GM19025 (cell line): ENCODE results near the gene FMN2.
"Not testable (repeated sequence)": the region's sequence is repeated elsewhere in the genome, so short reads cannot be mapped to it uniquely, and the experiment has no call there.

ENCODE experiments used
- ATAC-seq: cut with Tn5 transposase; IDR thresholded peaks from one replicate; pipeline ENCODE4 v1.9.1; 2021; ENCODE audit warnings: mild to moderate bottlenecking, low read depth, moderate library complexity; ENCODE audit not compliant: unreplicated experiment

FMN2 gene

DNA sequence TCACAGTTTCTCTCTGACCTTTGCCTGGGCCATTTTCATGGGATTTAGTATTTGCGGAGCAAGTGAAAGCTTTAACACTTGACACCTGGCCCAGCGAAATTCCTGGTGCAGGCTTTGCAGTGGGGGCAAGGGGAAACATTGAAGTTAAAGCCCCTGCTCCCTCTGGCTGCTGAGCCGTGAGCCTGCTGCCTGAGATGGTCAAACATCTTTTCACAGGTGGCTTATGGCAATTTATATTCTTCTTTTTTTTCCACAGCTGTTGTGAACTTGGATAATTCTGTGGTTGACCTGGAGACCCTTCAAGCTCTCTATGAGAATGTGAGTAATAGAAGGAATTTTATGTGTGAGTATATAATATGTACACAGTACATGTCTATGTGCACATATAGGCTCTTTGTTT, 202.9 kb downstream of the FMN2 start:
- no peak for ATAC-seq

DNA sequence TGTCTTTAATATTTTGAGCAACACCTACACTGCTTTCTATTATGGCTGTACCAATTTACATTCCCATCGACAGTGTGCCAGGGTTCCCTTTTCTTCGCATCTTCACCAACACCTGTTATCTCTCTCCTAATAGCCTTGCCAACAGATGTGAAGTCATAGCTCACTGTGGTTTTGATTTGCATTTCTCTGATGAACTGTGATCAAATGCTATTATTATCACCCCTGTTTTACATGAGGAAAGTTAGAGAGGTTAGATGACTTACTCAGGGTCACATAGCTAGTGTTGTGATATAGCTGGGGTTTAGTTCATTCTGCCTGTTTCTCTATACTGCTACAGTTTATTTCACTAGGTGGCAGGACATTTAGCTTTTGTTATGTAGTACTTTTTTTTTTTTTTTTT, 204.1 kb downstream of the FMN2 start:
- no peak for ATAC-seq

DNA sequence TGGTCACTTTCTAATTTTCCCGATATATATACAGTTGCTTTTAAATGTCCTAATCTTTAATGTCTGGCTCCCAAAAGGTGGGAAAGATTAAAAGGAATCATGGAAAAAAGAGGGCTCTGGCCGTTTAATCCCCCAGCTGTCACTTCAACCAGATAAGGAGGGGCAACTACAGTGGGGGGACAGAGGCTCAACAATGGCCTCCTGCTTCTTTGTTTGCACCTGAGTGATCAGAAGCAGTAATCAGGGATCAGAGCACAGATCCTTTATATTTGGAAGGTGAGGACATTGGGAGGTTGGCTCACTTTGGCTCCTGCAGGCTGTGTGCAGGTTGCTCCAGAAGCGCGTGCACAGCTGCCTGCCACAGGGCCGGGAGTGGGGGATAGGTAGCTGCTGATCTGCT, 212.8 kb downstream of the FMN2 start:
- ATAC-seq: no peak

DNA sequence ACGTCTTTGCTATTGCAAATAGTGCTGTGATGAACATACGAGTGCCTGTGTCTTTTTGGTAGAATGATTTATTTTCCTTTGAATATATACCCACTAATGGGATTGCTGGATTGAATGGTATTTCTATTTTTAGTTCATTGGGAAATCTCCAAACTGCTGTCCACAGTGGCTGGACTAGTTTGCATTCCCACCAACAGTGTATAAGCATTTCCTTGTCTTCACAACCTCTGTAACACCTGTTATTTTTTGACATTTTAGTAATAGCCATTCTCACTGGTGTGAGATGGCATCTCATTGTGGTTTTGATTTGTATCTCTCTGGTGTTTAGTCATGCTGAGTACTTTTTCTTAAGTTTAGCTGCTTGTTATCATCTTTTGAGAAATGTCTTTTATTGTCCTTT, 215.0 kb downstream of the FMN2 start:
- ATAC-seq: no peak

DNA sequence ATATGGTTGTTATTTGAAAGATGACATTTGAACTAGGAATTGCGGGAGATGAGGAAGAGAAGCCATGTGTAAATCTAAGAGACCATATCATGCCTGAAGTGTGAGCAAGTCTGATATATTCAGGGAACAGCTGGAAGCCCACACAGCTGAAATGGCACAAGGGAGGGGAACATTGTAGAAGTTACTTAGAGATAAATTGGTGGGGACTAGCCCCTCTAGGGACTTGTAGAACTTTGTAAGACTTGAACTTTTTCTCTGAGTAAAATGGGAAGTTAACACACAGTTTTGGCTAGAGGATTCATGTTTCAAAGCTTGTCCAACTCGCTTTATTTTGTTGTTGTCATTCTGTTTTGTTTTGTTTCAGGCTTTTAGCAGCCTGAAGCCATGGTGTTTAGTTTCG, 216.4 kb downstream of the FMN2 start:
- no peak for ATAC-seq

DNA sequence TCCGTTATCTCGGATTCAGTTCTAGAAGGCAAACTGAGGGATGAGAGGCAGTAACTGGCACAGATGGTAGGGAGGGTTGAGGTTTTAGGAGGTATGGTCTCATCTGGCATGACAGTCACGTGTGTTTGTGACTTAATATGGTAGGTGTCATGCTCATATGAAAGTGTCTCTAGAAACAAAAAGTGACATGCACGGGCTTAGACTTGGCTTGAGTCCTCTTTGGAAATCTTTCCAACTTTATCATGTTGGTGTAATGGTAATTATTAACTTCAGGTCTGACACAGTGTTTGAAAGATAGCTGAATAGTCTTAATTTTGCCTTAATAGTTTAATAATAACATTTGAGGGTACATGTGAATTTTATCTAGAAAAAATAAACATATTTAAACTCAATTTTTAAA, 218.1 kb downstream of the FMN2 start:
- ATAC-seq: no peak

DNA sequence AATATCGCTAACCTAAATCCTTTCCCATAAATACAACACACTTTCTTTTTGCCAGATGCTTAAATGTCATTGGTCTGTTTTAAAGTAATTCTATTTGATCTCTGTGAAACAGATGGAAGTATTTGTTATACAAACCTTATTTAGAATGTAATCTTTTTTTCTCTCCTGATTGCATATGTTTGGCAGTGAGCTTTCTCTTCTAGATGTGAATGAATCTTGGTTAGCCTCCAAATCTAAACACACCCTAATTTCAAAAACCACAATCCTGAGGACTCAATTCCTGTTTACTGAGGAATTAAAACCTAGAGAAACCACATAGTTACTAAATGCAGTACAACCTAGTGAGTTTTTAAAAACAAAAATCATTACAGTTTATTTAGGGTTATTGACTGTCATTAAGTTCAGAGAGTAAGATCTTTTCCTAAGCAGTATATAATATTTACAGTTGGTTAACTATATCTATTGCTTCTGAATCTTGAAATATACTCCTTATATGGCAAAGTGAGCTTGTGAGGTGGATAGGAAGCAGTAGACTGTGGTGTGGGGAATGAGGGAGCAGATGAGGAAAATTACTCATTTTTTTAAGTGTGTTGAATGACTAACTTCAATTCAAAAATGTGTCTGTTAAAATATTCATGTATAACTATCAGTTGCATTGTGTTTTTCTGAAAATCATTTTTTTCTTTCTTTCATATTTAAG, 218.7 kb downstream of the FMN2 start:
- ATAC-seq: no peak

DNA sequence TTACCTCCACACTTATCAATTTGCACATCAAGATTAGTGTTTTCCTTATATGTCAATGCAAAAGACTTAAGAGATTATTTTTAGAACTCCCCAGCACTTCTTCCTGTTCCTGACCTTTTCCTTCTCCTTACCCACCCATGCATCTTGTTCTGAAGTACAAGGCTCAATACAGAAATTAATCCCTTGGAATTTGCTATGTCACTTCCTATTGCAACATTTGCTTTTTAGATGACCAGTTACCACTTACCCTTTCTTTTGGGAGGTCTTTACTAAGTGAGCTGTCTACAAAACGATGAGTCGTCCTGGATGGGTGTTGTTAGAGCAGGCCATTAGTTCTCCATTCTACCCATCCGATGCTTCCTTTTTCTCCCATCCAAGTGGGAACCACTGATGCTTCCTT, 221.2 kb downstream of the FMN2 start:
- ATAC-seq: no peak

DNA sequence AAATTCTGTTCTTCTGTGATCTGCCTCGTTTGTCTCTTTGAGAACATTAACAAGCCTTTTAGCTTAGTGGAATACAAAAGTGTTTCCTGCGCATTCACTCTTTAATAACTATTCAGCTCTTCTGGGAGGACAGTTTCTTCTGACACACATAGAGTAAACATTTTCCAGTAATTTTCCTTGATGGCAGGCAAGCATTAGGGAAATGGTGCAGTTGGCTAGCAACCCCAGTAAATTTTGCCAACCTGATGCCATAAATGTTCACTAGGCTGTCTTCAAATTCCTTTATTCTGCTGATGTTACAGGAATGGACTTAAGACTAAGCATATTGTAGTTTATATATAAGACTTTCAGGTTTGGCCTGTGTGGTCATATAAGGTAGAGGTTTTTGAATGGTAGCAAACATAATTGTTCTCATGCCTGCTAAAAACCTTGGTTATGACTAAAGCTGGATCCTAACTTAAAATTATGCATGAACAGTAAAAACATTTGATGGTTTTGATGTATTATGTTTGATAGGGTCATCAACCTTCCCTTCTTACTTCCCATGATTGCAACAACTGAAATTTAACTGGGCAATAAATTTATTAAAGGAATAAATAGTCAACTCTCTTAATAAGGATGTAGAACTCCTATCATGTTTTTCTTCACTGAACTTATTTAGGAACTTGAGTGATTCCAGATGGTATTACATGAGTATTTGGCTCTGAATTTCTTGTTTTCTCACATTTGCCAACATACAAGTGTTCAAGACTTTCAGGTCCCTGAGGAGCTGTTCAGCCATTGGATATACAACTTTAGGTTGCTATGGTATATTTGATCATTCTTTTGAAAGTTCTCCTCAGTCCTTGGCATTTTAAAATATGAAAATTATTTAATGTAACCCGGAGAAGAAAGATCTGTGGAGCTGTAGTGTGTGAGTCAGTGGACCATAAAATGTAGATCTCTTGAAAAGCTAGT, 223.4 kb downstream of the FMN2 start:
- ATAC-seq: no peak

DNA sequence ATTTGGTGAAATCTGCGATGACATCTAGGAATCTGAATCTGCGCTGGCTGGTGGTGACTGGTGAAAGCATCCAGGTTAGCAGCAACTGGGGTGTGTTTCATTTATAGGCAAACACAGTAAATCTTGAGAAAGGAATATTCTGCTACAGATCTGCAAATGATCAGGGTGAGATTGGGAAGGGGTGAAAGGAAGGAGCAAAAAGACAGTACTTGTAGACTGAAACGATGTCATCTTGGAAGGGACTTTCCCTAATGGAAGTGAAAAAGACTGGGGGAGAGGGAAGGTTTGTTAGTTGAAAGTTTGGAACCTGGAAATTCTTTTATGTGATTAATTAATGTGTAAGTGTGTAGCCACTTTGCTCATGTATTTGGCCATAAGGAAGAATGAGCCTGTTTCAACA, 228.3 kb downstream of the FMN2 start:
- no peak for ATAC-seq

DNA sequence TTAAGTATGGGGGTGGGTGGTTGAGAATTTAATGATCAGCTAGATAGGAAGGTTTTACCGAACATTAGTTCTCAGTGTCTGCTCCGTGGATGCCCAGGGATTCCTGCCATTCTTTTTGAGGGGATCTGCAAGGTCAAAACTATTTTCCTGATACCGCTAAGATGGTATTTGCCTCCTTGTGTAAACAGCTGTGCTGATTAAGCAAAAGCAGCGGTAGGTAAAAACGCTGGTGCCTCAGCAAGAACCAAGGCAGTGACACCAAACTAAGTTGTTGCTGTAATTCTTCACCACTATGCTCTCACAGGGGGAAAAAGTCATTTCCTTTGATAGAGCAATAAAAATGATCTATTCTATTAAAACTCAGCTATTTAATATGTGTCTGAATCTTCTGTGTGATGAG, 229.0 kb downstream of the FMN2 start:
- ATAC-seq: no peak

DNA sequence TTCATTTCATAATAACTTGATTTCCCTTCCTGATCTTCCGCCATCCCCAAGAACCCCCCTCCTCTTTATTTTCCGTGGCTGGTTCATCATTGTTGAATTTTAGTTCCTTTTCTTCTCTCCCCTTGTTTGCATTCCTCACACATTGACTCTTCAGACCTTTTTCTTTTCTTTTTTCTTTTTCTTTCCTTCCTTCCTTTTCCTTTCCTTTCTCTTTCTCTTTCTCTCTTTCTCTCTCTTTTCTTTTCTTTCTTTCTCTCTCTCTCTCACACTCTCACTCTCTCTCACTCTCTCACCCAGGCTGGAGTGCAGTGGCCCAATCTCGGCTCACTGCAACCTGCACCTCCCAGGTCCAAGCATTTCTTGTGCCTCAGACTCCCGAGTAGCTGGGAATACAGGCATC, 231.3 kb downstream of the FMN2 start:
- no peak for ATAC-seq

DNA sequence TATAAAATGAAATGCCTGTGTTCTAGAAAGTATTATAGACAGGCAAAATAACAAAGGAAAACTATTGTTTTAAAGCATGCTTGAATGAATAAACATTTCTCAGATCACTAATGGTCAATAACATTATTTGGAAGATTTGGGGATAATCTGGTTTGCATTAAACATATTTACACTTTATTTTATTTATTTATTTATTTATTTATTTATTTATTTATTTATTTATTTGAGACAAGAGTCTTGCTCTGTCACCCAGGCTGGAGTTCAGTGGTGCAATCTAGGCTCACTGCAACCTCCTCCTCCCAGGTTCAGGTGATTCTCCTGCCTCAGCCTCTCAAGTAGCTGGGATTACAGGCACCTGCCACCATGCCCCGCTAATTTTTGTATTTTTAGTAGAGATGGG, 236.7 kb downstream of the FMN2 start:
- not testable (repeated sequence) for ATAC-seq

DNA sequence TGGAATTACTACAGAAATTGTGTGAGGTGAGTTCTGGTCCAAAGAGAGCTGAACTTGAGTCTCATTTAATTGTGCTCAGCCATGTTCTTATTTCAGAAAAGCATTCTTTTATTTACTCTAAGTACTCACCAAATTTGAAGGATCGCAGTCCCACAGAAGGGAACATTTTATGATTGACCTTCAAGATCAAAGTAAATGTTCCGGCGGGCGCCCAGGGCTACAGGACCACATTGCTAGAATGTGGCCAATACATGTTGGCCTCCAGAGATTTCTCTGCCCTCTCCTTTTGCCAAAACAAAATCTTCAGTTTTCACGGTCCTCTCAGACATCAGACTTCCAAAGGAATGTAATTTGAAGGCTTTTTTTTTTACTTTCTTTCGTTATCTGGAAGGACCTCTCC, 237.8 kb downstream of the FMN2 start:
- ATAC-seq: no peak

DNA sequence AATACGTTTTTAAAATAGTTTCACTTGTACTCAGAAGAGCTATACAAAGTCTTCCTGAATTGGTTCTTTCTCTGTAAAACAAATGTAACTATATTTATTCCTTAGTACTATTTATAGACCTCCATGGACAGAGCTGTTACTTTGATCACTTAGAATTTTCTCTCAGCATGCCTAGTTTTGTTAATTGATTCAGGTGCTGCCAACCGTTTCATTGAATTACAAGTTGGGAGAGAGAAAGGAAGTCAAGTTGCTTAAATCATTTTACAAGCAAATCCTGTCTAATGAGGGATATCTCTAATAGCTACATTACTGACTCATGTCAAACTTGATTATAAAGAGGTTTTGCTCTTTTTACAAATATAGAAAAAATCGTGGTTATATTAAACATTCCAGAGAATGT, 241.0 kb downstream of the FMN2 start:
- no peak for ATAC-seq

DNA sequence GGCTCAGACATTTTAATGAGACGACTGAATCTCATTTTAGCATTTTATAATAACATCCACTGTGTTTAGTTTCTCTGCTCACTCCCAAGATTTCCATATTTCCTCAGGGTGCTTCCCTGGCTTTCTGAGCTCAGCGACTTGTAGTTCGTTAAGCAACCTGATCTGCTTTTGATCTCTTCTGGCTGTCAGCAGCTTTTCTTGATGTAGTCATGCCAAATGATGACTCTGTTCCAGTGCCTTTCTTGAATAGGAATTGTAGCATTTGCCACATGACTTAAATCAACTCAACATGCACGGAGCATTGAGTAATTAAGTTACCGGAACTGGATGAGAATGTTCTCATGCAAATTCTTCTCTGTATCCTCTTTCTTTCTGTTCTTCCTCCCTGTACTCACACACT, 246.1 kb downstream of the FMN2 start:
- no peak for ATAC-seq

DNA sequence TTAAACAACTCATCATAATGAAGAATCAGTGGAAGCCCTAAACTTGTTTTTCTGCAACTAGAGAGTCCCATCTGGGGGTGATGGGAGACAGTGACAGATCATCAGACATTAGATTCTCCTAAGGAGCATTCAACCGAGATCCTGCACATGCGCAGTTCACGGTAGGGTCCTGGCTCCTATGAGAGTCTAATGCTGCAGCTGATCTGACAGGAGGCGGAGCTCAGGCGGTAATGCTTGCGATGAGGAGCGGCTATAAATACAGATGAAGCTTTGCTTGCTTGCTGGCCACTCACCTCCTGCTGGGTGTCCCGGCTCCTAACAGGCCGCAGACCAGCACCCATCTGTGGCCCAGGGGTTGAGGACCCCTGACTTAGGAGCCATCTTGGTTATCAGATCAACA, 247.2 kb downstream of the FMN2 start:
- ATAC-seq: no peak

DNA sequence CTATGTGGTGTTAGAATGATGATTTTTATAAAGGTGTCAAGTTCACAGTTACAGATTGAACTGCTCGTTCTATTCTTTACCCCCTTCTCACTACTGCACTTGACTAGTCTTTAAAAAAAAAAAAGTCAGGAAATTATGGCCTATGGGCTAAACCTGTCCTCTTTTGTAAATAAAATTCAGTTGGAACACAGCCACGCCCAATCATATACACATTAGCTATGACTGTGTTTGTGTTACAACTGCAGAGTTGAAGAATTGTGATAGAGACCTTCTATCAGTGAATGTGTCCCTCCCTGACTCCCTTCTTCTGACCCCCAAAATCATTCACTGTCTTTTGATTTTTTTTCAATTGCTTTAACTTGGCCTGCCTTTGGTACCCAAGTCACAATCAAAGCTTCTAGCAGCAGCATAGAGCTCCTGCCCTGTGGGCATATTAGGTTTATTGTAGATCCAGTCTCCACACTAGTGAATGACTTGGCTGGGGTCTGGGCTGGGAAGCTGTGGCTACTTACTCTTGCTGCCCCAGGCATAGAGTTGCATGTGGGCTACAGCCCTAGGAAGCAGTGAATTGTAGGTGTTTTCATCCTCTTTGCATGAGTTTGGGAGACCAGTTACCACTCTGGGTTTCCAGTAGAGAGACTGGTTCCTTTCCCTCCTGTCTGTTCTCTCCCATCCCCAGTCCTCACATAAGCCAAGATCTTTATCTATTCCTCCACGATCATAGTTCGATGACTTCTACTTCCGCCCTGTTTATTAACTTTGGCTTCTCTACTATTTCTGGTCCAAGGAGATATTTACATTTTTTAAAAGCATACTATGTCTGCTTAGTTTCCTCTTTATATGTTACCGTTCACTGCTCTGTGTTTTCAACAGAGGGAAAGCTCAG, 249.9 kb downstream of the FMN2 start:
- no peak for ATAC-seq

DNA sequence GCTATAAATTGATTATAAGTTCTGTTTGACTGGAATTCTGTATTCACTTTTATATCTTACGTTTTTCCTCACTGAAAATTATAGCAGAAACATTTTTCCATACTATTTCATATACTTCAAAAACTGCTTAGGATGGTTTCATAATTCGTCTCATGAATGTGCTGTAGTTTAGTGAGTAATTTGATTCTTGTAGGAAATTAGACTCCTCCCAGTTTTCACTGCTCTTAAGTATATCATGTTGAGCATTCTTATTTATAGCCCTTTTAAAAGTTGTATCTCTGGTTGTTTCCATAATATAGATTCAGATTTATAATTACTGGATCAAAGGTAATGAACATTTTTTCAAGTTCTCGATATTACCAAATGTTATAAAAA, 250.6 kb downstream of the FMN2 start:
- ATAC-seq: no peak

DNA sequence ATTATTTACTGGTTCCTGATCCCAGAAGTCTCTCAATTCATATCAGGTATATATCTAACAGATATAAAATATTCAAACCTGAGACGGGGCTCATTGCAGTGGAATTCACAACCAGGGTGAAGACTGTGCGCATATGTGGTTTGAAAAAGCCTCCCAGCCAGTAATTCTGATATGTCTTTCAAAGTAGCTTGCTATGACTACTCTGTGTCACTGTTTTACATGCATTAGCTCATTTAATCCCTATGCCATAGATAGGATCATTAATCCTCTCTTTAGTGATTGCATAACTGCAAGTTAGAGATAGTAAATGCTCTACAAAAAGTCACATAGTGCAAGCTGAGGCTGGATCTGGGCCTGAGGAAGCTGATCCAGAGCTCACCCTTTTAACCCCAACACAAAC, 251.4 kb downstream of the FMN2 start:
- ATAC-seq: no peak

DNA sequence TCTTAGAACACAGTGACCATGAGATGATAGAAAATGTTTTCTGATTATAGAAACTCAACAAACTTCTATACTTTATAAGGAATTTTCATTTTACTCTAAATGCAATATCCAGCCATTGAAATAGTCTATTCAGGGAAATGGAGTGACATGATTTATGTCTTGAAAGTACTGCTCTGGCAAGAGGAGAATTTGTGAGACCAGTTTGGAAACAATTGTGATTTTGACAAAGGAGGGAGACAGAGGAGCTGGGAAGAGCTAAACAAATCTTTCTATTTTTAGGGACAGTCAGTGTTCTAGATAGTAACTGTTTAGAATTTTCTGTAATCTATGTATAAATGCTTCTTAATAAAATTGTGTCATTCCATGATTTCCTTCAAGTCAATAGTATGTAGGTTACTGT, 252.3 kb downstream of the FMN2 start:
- no peak for ATAC-seq
